ENCODE results near the gene TET3. TPM values are rescaled to one million over a fixed set of nuclear protein-coding genes. Genes with fewer than 3 reads are reported as not detected.

The TET3 gene
- total and polyA plus RNA-seq, 4 donors: 4.6 to 26.9 (median 14.6) TPM

DNA sequence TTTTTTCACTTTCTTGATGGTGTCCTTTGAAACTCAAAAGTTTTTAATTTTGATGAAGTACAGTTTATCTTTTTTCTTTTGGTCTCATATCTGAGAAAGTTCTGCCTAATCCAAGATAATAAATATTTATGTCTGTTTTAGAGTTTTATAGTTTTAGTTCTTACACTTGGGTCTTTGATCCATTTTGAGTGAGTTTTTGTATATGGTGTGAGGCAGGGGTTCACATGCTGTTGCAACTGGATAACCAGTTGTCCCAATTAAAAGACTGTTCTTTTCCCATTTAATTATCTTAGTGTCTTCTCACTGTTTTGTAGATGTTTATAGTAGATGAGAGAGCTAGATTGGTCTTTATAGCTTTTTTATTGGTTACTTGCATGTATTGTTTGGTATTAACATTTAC lies 43.6 kb downstream of the TET3 start:
- H3K27me3 ChIP-seq (ENCODE audit: control insufficient read depth in 3 of 3, insufficient read depth in 3 of 3, low read length in 2 of 3): no peaks in the 10 kb centered on the region
- no peaks in the 10 kb centered on the region for H3K36me3 ChIP-seq (ENCODE audit: control insufficient read depth in 4 of 4, insufficient read depth in 4 of 4, low read length in 4 of 4)
- H3K4me1 ChIP-seq (ENCODE audit: control insufficient read depth in 5 of 5, insufficient read depth in 5 of 5, low read length in 5 of 5): peaks cover 10 to 34% (median 21%) of the 10 kb centered on the region in 5 donors
- ATAC-seq (ENCODE audit: insufficient read depth, low FRiP score): no peak
- no peak overlapping the region for H3K4me3 ChIP-seq
- no peaks in the 10 kb centered on the region for H3K9me3 ChIP-seq (ENCODE audit: control insufficient read depth in 4 of 4, insufficient read depth in 3 of 4, low read length in 3 of 4)
- TF ChIP-seq, protein P1, sequence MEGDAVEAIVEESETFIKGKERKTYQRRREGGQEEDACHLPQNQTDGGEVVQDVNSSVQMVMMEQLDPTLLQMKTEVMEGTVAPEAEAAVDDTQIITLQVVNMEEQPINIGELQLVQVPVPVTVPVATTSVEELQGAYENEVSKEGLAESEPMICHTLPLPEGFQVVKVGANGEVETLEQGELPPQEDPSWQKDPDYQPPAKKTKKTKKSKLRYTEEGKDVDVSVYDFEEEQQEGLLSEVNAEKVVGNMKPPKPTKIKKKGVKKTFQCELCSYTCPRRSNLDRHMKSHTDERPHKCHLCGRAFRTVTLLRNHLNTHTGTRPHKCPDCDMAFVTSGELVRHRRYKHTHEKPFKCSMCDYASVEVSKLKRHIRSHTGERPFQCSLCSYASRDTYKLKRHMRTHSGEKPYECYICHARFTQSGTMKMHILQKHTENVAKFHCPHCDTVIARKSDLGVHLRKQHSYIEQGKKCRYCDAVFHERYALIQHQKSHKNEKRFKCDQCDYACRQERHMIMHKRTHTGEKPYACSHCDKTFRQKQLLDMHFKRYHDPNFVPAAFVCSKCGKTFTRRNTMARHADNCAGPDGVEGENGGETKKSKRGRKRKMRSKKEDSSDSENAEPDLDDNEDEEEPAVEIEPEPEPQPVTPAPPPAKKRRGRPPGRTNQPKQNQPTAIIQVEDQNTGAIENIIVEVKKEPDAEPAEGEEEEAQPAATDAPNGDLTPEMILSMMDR (IDR thresholded peaks at IDR 0.05; ENCODE audit: control extremely low read depth, extremely low read depth): no peak
- no peak overlapping the region for H3K27ac ChIP-seq (ENCODE audit: low read depth in 1 of 2, low read length in 1 of 2)
- no peak for DNase-seq
- no peak overlapping the region for H3K9ac ChIP-seq (ENCODE audit: insufficient read depth in 1 of 2, low read length in 2 of 2)

DNA sequence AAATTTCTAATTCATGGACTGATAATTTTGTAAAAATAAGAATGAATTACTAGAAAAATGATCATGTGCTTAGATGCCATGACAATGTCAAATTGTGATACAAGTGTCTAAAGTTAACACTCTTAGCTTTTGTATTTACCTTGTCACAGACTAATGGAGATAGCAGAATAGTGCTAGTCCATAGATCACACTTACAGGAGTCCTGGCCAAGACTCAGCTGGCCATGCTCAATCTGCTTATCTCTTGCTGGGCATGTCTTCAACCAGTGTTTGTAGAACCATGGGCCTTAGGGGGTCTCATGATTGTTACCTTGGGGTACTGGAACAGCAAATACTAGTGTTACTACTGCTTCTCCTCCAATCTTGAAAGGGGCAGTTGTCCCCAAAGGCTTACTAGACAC lies 44.0 kb downstream of the TET3 start:
- peaks cover 10 to 35% (median 22%) of the 10 kb centered on the region in 5 donors for H3K4me1 ChIP-seq (ENCODE audit: control insufficient read depth in 5 of 5, insufficient read depth in 5 of 5, low read length in 5 of 5)
- H3K9ac ChIP-seq (ENCODE audit: insufficient read depth in 1 of 2, low read length in 2 of 2): no peak overlapping the region
- H3K4me3 ChIP-seq: no peak overlapping the region
- DNase-seq: no peak
- no peaks in the 10 kb centered on the region for H3K9me3 ChIP-seq (ENCODE audit: control insufficient read depth in 4 of 4, insufficient read depth in 3 of 4, low read length in 3 of 4)
- TF ChIP-seq, protein P1 (IDR thresholded peaks at IDR 0.05; ENCODE audit: control extremely low read depth, extremely low read depth): no peak
- ATAC-seq (ENCODE audit: insufficient read depth, low FRiP score): no peak
- H3K36me3 ChIP-seq (ENCODE audit: control insufficient read depth in 4 of 4, insufficient read depth in 4 of 4, low read length in 4 of 4): no peaks in the 10 kb centered on the region
- H3K27ac ChIP-seq (ENCODE audit: low read depth in 1 of 2, low read length in 1 of 2): no peak overlapping the region
- H3K27me3 ChIP-seq (ENCODE audit: control insufficient read depth in 3 of 3, insufficient read depth in 3 of 3, low read length in 2 of 3): no peaks in the 10 kb centered on the region

DNA sequence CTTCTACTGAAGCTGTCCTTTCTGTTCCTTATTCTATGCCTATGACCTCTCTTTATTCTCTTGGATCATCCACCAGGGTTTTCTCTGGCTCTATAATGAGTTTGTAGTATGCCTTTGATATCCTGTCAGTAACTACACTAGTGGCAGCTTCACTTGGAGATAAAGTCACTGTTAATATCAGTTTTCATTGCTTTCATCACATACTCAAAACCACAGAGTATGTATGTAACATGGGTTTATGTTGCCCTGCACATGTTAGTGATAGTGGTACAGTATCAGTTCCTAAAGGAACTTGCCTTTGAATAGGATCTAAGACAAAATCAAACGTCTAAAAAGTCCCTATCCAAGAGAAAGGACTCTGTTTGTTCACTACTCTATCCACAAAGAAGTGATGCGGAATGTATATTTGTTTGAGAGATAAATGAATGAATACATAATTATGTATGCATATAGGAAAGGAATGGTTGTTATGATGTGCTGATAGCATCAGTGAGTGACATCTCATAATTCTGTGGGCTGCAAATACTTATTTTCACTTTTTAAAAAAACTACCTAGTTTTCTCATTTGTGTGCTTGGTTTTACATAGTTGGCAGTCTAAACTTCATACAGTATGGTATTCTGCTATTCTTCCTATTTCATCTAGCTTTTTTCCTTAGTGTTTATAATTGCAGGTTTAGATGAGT lies 45.1 kb downstream of the TET3 start:
- H3K36me3 ChIP-seq (ENCODE audit: control insufficient read depth in 4 of 4, insufficient read depth in 4 of 4, low read length in 4 of 4): no peaks in the 10 kb centered on the region
- H3K9ac ChIP-seq (ENCODE audit: insufficient read depth in 1 of 2, low read length in 2 of 2): no peak overlapping the region
- no peaks in the 10 kb centered on the region for H3K9me3 ChIP-seq (ENCODE audit: control insufficient read depth in 4 of 4, insufficient read depth in 3 of 4, low read length in 3 of 4)
- DNase-seq (no peak), ATAC-seq (ENCODE audit: insufficient read depth, low FRiP score) (no peak)
- 57 to 58% methylated on average over 2 of the region's 2 CpGs for WGBS, 2 donors
- H3K27ac ChIP-seq (ENCODE audit: low read depth in 1 of 2, low read length in 1 of 2): no peak overlapping the region
- H3K4me3 ChIP-seq: no peak overlapping the region
- H3K4me1 ChIP-seq (ENCODE audit: control insufficient read depth in 5 of 5, insufficient read depth in 5 of 5, low read length in 5 of 5): peaks cover 10 to 35% (median 18%) of the 10 kb centered on the region in 5 donors
- H3K27me3 ChIP-seq (ENCODE audit: control insufficient read depth in 3 of 3, insufficient read depth in 3 of 3, low read length in 2 of 3): no peaks in the 10 kb centered on the region
- TF ChIP-seq, protein P1 (IDR thresholded peaks at IDR 0.05; ENCODE audit: control extremely low read depth, extremely low read depth): no peak

DNA sequence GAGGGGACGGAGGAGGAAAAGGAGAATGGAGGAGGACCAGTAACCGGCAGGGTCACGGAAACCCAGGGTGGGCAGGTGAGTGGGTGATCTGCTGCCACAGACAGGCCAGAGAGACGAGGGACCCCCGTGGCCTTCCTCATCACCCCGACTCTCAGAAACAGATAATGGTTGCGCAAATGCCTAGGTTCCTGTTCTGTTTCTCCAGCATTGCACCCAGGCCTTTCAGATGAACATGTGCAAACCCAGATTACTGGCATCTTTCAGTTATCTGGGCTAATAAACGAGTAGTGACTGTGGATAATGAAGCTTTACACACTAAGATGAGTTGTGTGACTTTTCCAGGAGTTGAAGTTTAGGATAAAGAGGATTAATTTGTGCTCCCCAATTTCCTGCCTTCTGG lies 46.5 kb downstream of the TET3 start:
- Histone ChIP-seq H3K36me3 (ENCODE audit: control insufficient read depth in 4 of 4, insufficient read depth in 4 of 4, low read length in 4 of 4) (no peaks in the 10 kb centered on the region), H3K4me3 (no peak overlapping the region), H3K9me3 (ENCODE audit: control insufficient read depth in 4 of 4, insufficient read depth in 3 of 4, low read length in 3 of 4) (no peaks in the 10 kb centered on the region), H3K27me3 (ENCODE audit: control insufficient read depth in 3 of 3, insufficient read depth in 3 of 3, low read length in 2 of 3) (no peaks in the 10 kb centered on the region), H3K4me1 (ENCODE audit: control insufficient read depth in 5 of 5, insufficient read depth in 5 of 5, low read length in 5 of 5) (peaks cover 10 to 35% (median 16%) of the 10 kb centered on the region in 5 donors), H3K27ac (ENCODE audit: low read depth in 1 of 2, low read length in 1 of 2) (no peak overlapping the region), H3K9ac (ENCODE audit: insufficient read depth in 1 of 2, low read length in 2 of 2) (no peak overlapping the region)
- 26 to 72% methylated on average over 8 of the region's 8 CpGs for WGBS, 2 donors
- no peak for DNase-seq
- TF ChIP-seq, protein P1 (IDR thresholded peaks at IDR 0.05; ENCODE audit: control extremely low read depth, extremely low read depth): no peak
- no peak for ATAC-seq (ENCODE audit: insufficient read depth, low FRiP score)
